Measurements from ENCODE around the gene CTSV. TPM values are rescaled to one million over a fixed set of nuclear protein-coding genes. Genes with fewer than 3 reads are reported as not detected.

The CTSV gene
- total and polyA plus RNA-seq, 2 donors (not counting 1 experiment from before 2014, with no cell fraction given), result not detected

DNA sequence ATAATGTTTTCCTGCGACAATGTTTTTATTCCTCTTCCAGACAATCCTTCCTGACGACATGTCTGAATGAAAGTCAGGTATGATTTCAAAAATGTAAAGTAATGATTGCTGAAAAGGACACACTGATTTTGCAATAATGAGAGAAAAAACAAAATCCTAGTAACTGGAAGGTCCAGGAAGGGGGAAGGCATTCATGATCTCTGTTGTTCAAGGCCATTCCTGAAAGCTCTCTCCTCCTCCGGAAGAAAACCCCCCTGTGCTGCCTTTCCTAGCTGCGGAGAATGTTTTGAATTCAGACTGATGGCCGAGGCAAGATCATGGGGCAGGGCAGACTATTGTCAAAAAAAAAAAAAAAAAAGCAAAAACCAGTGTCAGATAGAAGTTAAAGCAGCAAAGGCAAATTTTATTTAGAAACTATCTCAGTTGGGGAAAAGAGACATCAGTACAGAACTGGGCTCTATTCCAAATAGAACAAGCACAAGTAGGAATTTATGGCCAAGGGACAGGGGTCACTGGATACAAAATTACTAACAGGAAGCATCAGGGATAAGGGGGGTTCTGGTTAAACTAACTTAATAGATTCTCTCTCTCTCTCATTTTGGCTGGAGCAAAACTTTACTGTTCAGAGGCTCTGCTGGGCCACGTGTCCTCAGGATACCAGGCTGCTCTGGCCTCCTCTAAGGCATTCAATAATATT lies 36.5 kb upstream of the CTSV start:
- DNase-seq (no peak), ATAC-seq (ENCODE audit: low read depth) (no peak)
- CTCF ChIA-PET, result no interaction called here
- POLR2A ChIA-PET, result no interaction called here
- Histone ChIP-seq H2AFZ (ENCODE audit: insufficient read depth, low read depth, low read length, poor library complexity, severe bottlenecking) (no peak overlapping the region), H4K20me1 (ENCODE audit: control insufficient read depth, insufficient read depth, low read length, poor library complexity, severe bottlenecking) (no peaks in the 10 kb centered on the region), H3K9ac (ENCODE audit: low read length) (no peak overlapping the region), H3K4me2 (replicated peaks; ENCODE audit: low read depth, low read length, poor library complexity, severe bottlenecking) (no peak overlapping the region), H3K27ac (ENCODE audit: low read length in 2 of 2) (no peak overlapping the region), H3K9me3 (ENCODE audit: control extremely low read depth in 1 of 3, control insufficient read depth in 2 of 3, insufficient read depth in 1 of 3, low read length in 2 of 3) (peaks cover 0 to 10% (median 0%) of the 10 kb centered on the region in 3 donors), H3K36me3 (replicated peaks in 1 of 2; ENCODE audit: control extremely low read depth in 1 of 2, control insufficient read depth in 1 of 2, extremely low read depth in 1 of 2, insufficient read depth in 2 of 2, low read length in 1 of 2) (no peaks in the 10 kb centered on the region), H3K4me3 (ENCODE audit: control extremely low read depth in 1 of 5, extremely low read depth in 1 of 5, insufficient read depth in 1 of 5, low read depth in 2 of 5, low read length in 4 of 5) (no peak overlapping the region), H3K79me2 (ENCODE audit: control insufficient read depth, insufficient read depth, low read length) (no peaks in the 10 kb centered on the region), H3K4me1 (ENCODE audit: control insufficient read depth in 2 of 2, insufficient read depth in 2 of 2, low read length in 2 of 2) (no peaks in the 10 kb centered on the region), H3K27me3 (replicated peaks in 1 of 4; ENCODE audit: control extremely low read depth in 1 of 4, control insufficient read depth in 3 of 4, insufficient read depth in 4 of 4, low read length in 3 of 4) (peaks cover 0 to 24% (median 4%) of the 10 kb centered on the region in 4 experiments)
- no peak for TF ChIP-seq EZH2 (IDR thresholded peaks at IDR 0.05; ENCODE audit: borderline replicate concordance, insufficient read depth, low read depth, low read length, poor library complexity, severe bottlenecking)
- TF ChIP-seq, protein P1, sequence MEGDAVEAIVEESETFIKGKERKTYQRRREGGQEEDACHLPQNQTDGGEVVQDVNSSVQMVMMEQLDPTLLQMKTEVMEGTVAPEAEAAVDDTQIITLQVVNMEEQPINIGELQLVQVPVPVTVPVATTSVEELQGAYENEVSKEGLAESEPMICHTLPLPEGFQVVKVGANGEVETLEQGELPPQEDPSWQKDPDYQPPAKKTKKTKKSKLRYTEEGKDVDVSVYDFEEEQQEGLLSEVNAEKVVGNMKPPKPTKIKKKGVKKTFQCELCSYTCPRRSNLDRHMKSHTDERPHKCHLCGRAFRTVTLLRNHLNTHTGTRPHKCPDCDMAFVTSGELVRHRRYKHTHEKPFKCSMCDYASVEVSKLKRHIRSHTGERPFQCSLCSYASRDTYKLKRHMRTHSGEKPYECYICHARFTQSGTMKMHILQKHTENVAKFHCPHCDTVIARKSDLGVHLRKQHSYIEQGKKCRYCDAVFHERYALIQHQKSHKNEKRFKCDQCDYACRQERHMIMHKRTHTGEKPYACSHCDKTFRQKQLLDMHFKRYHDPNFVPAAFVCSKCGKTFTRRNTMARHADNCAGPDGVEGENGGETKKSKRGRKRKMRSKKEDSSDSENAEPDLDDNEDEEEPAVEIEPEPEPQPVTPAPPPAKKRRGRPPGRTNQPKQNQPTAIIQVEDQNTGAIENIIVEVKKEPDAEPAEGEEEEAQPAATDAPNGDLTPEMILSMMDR (IDR thresholded peaks at IDR 0.05), result no peak
- H3K27me3 Mint-ChIP-seq, result peaks cover 55% of the 10 kb centered on the region
- intact Hi-C loops (cut with micrococcal nuclease), result no loop called here
- no peaks in the 10 kb centered on the region for H3K4me1 Mint-ChIP-seq
- no peak overlapping the region for H3K27ac Mint-ChIP-seq
- H3K9me3 Mint-ChIP-seq (ENCODE audit: insufficient read depth), result no peaks in the 10 kb centered on the region
- WGBS (ENCODE audit: insufficient coverage), result no CpG with 5 or more reads among the region's 6 CpGs
- no peak overlapping the region for H3K4me3 Mint-ChIP-seq

- Histone ChIP-seq H3K4me2 (replicated peaks; ENCODE audit: low read depth, low read length, poor library complexity, severe bottlenecking) (no peak overlapping the region), H3K4me1 (ENCODE audit: control insufficient read depth in 2 of 2, insufficient read depth in 2 of 2, low read length in 2 of 2) (no peaks in the 10 kb centered on the region), H3K27ac (ENCODE audit: low read length in 2 of 2) (no peak overlapping the region), H3K9ac (ENCODE audit: low read length) (no peak overlapping the region), H3K4me3 (ENCODE audit: control extremely low read depth in 1 of 5, extremely low read depth in 1 of 5, insufficient read depth in 1 of 5, low read depth in 2 of 5, low read length in 4 of 5) (no peak overlapping the region), H3K9me3 (ENCODE audit: control extremely low read depth in 1 of 3, control insufficient read depth in 2 of 3, insufficient read depth in 1 of 3, low read length in 2 of 3) (peaks cover 0 to 8% (median 0%) of the 10 kb centered on the region in 3 donors), H4K20me1 (ENCODE audit: control insufficient read depth, insufficient read depth, low read length, poor library complexity, severe bottlenecking) (no peaks in the 10 kb centered on the region), H3K79me2 (ENCODE audit: control insufficient read depth, insufficient read depth, low read length) (no peaks in the 10 kb centered on the region), H3K36me3 (replicated peaks in 1 of 2; ENCODE audit: control extremely low read depth in 1 of 2, control insufficient read depth in 1 of 2, extremely low read depth in 1 of 2, insufficient read depth in 2 of 2, low read length in 1 of 2) (no peaks in the 10 kb centered on the region), H2AFZ (ENCODE audit: insufficient read depth, low read depth, low read length, poor library complexity, severe bottlenecking) (no peak overlapping the region), H3K27me3 (replicated peaks in 1 of 4; ENCODE audit: control extremely low read depth in 1 of 4, control insufficient read depth in 3 of 4, insufficient read depth in 4 of 4, low read length in 3 of 4) (peaks cover 0 to 24% (median 4%) of the 10 kb centered on the region in 4 experiments)
- no peaks in the 10 kb centered on the region for H3K9me3 Mint-ChIP-seq (ENCODE audit: insufficient read depth)
- peaks cover 46% of the 10 kb centered on the region for H3K27me3 Mint-ChIP-seq
- no peak overlapping the region for H3K27ac Mint-ChIP-seq
- TF ChIP-seq EZH2 (IDR thresholded peaks at IDR 0.05; ENCODE audit: borderline replicate concordance, insufficient read depth, low read depth, low read length, poor library complexity, severe bottlenecking), result no peak
- TF ChIP-seq, protein P1 (IDR thresholded peaks at IDR 0.05), result no peak
- ChIA-PET CTCF (no interaction called here), POLR2A (no interaction called here)
- no peak for ATAC-seq (ENCODE audit: low read depth)
- intact Hi-C loops (cut with micrococcal nuclease), result no loop called here
- no peak overlapping the region for H3K4me3 Mint-ChIP-seq
- H3K4me1 Mint-ChIP-seq, result no peaks in the 10 kb centered on the region
- no CpG with 5 or more reads among the region's 1 CpG for WGBS (ENCODE audit: insufficient coverage)
- no peak for DNase-seq
Measured at GRCh38 chr9:97073506-97073905, 34.6 kb upstream of the CTSV start.
